ENCODE results near the gene PDCD1.

DNA sequence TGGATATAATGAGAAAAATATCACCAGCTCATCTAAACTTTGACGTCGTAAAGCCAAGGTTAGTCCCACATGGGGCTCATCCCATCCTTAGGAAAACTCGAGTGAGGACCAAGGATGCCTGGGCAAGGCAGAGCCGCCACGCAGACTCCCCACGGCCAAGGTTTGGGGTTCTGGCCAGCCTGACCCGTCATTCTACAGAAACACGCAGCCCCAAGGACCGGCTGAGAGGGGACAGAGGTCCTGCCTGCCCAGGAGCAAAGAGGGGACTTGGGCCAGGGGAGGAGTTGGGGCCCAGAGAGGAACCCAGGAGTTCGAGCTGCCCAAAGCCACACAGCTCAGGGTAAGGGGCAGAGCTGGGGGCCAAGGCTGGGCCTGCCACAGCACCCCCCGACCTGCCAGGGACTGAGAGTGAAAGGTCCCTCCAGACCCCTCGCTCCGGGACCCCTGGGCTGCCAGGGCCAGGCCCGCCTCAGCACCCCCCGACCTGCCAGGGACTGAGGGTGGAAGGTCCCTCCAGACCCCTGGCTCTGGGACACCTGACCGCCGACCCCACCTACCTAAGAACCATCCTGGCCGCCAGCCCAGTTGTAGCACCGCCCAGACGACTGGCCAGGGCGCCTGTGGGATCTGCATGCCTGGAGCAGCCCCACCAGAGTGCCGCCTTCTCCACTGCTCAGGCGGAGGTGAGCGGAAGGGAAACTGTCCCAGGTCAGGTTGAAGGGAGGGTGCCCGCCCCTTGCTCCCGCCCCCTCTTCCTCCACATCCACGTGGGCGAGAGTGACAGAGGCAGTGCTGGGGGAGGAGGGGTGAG lies at the start of gene PDCD1:
- TF ChIP-seq, protein P1, sequence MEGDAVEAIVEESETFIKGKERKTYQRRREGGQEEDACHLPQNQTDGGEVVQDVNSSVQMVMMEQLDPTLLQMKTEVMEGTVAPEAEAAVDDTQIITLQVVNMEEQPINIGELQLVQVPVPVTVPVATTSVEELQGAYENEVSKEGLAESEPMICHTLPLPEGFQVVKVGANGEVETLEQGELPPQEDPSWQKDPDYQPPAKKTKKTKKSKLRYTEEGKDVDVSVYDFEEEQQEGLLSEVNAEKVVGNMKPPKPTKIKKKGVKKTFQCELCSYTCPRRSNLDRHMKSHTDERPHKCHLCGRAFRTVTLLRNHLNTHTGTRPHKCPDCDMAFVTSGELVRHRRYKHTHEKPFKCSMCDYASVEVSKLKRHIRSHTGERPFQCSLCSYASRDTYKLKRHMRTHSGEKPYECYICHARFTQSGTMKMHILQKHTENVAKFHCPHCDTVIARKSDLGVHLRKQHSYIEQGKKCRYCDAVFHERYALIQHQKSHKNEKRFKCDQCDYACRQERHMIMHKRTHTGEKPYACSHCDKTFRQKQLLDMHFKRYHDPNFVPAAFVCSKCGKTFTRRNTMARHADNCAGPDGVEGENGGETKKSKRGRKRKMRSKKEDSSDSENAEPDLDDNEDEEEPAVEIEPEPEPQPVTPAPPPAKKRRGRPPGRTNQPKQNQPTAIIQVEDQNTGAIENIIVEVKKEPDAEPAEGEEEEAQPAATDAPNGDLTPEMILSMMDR (IDR thresholded peaks at IDR 0.05), result no peak
- no peak for TF ChIP-seq EZH2 (IDR thresholded peaks at IDR 0.05; ENCODE audit: borderline replicate concordance, insufficient read depth, low read depth, low read length, poor library complexity, severe bottlenecking)
